CD4-positive, CD25-positive, alpha-beta regulatory T cell (primary cell): ENCODE measurements around the gene SCOC. TPM values are rescaled to one million over a fixed set of nuclear protein-coding genes. Genes with fewer than 3 reads are reported as not detected.

Experiments
- ATAC-seq, 2 donors: fragments of 150-1000 bp; cut with Tn5 transposase; one replicate each; pipeline ENCODE4 v1.10.0; 2021; ENCODE audit warnings: low read depth in 2 of 2, moderate number of reproducible peaks in 2 of 2, moderate library complexity in 1 of 2
- DNase-seq, 3 donors: peaks; one replicate each; pipeline versions ENCODE4 v3.0.0 to v3.0.0-alpha.2; 2012 to 2022; ENCODE audit warnings: mixed read lengths in 1 of 3
- H3K27ac ChIP-seq: one replicate; pipeline ENCODE4 v1.7.0; 2013; ENCODE audit warnings: mild to moderate bottlenecking, low read length; ENCODE audit not compliant: insufficient read depth, poor library complexity, severe bottlenecking
- H3K27me3 ChIP-seq: one replicate; pipeline ENCODE4 v1.7.0; 2013; ENCODE audit warnings: low read length; ENCODE audit not compliant: control insufficient read depth, insufficient read depth
- H3K36me3 ChIP-seq: one replicate; pipeline ENCODE4 v1.7.0; 2013; ENCODE audit warnings: mild to moderate bottlenecking, low read length, moderate library complexity; ENCODE audit not compliant: control insufficient read depth, insufficient read depth
- H3K4me1 ChIP-seq: 2 replicates; pipeline ENCODE4 v1.7.0; 2013; ENCODE audit warnings: mild to moderate bottlenecking, low read length; ENCODE audit not compliant: insufficient read depth, control insufficient read depth, poor library complexity, severe bottlenecking
- H3K4me3 ChIP-seq: one replicate; pipeline ENCODE4 v1.7.0; 2013; ENCODE audit warnings: low read depth, mild to moderate bottlenecking, low read length, moderate library complexity
- H3K9me3 ChIP-seq, 2 experiments: 1 replicate in 1 of 2; 2 replicates in 1 of 2; pipeline ENCODE4 v1.7.0; 2013; ENCODE audit warnings: low read length in 2 of 2, mild to moderate bottlenecking in 1 of 2, moderate library complexity in 1 of 2; ENCODE audit not compliant: control insufficient read depth in 2 of 2
- H3K27ac Mint-ChIP-seq, 3 donors: one replicate each; pipeline ENCODE4 v1.8.0; 2020 to 2022; ENCODE audit warnings: mild to moderate bottlenecking in 3 of 3, mixed read lengths in 3 of 3, moderate library complexity in 2 of 3
- H3K27me3 Mint-ChIP-seq: one replicate; pipeline ENCODE4 v1.8.0; 2022; ENCODE audit warnings: mild to moderate bottlenecking, mixed read lengths
- H3K36me3 Mint-ChIP-seq: one replicate; pipeline ENCODE4 v1.8.0; 2020; ENCODE audit warnings: mixed read lengths
- H3K4me1 Mint-ChIP-seq, 4 donors: one replicate each; pipeline ENCODE4 v1.8.0; 2020 to 2022; ENCODE audit warnings: mixed read lengths in 4 of 4, mild to moderate bottlenecking in 1 of 4
- H3K4me3 Mint-ChIP-seq, 4 donors: one replicate each; pipeline ENCODE4 v1.8.0; 2020 to 2022; ENCODE audit warnings: mild to moderate bottlenecking in 4 of 4, mixed read lengths in 4 of 4, moderate library complexity in 3 of 4
- H3K9me3 Mint-ChIP-seq, 7 donors: one replicate each; pipeline ENCODE4 v1.8.0; 2020 to 2022; ENCODE audit warnings: mixed read lengths in 7 of 7, mild to moderate bottlenecking in 3 of 7, moderate library complexity in 2 of 7
- polyA plus RNA-seq, 4 donors: library from polyadenylated mRNA; unstranded; fragments of 300-500 nt; fragmentation: Illumina TruSeq; gene quantifications; one replicate each; pipeline ENCODE4 v1.2.3, GENCODE V29; 2021
- total RNA-seq: library from RNA; stranded (reverse); gene quantifications from one replicate; pipeline ENCODE4 v1.2.3, GENCODE V29; 2022

SCOC gene
- total and polyA plus RNA-seq, 5 donors from 2014 or later = 9.5 to 34.1 (median 27.8) TPM

- ATAC-seq = no peak
- no peaks in the 10 kb centered on the region for H3K9me3 Mint-ChIP-seq
Observed at GRCh38 chr4:140335076-140335475, 38.4 kb upstream of the SCOC start.

GRCh38 chr4:140336730-140337129 is 36.7 kb upstream of the SCOC start:
- no peak for DNase-seq
- no peak overlapping the region for H3K27ac ChIP-seq
- no peaks in the 10 kb centered on the region for H3K4me1 ChIP-seq
- no peak overlapping the region for H3K4me3 ChIP-seq
- Mint-ChIP-seq H3K27me3 (no peaks in the 10 kb centered on the region), H3K4me1 (peaks cover 0 to 2% (median 0%) of the 10 kb centered on the region in 4 donors), H3K36me3 (no peaks in the 10 kb centered on the region), H3K4me3 (no peak overlapping the region), H3K27ac (no peak overlapping the region), H3K9me3 (peaks cover 0 to 1% (median 0%) of the 10 kb centered on the region in 7 donors)
- no peaks in the 10 kb centered on the region for H3K9me3 ChIP-seq
- no peak for ATAC-seq
- peaks cover 4% of the 10 kb centered on the region for H3K27me3 ChIP-seq
- no peaks in the 10 kb centered on the region for H3K36me3 ChIP-seq

More at GRCh38 chr4:140335076-140335475, 38.4 kb upstream of the SCOC start:
- no peak overlapping the region for H3K4me3 Mint-ChIP-seq
- no peak for DNase-seq
- Histone ChIP-seq H3K9me3 (no peaks in the 10 kb centered on the region), H3K27me3 (peaks cover 10% of the 10 kb centered on the region), H3K36me3 (no peaks in the 10 kb centered on the region), H3K4me1 (no peaks in the 10 kb centered on the region), H3K27ac (no peak overlapping the region), H3K4me3 (no peak overlapping the region)
- H3K27me3 Mint-ChIP-seq = no peaks in the 10 kb centered on the region
- no peaks in the 10 kb centered on the region for H3K36me3 Mint-ChIP-seq
- peaks cover 0 to 2% (median 0%) of the 10 kb centered on the region in 4 donors for H3K4me1 Mint-ChIP-seq
- H3K27ac Mint-ChIP-seq = no peak overlapping the region

- no peak for ATAC-seq
- H3K4me1 Mint-ChIP-seq = peaks cover 0 to 5% (median 2%) of the 10 kb centered on the region in 4 donors
Observed at GRCh38 chr4:140342620-140343019, 30.8 kb upstream of the SCOC start.

GRCh38 chr4:140343303-140343702 is 30.1 kb upstream of the SCOC start:
- peaks cover 0 to 5% (median 2%) of the 10 kb centered on the region in 4 donors for H3K4me1 Mint-ChIP-seq
- no peaks in the 10 kb centered on the region for H3K9me3 ChIP-seq
- peak overlapping the region in 1 of 3 donors; percentile 39 for H3K27ac Mint-ChIP-seq
- peaks cover 11% of the 10 kb centered on the region for H3K27me3 ChIP-seq
- H3K4me1 ChIP-seq = no peaks in the 10 kb centered on the region
- H3K4me3 ChIP-seq = no peak overlapping the region
- H3K36me3 ChIP-seq = no peaks in the 10 kb centered on the region
- H3K27ac ChIP-seq = no peak overlapping the region
- peaks cover 10% of the 10 kb centered on the region for H3K27me3 Mint-ChIP-seq
- ATAC-seq = no peak
- no peak for DNase-seq
- peak overlapping the region in 1 of 4 donors; percentile 8 for H3K4me3 Mint-ChIP-seq
- H3K36me3 Mint-ChIP-seq = no peaks in the 10 kb centered on the region
- peaks cover 0 to 5% (median 0%) of the 10 kb centered on the region in 7 donors for H3K9me3 Mint-ChIP-seq

More at GRCh38 chr4:140342620-140343019, 30.8 kb upstream of the SCOC start:
- Mint-ChIP-seq H3K27ac (no peak overlapping the region), H3K9me3 (peaks cover 0 to 5% (median 0%) of the 10 kb centered on the region in 7 donors), H3K36me3 (no peaks in the 10 kb centered on the region), H3K4me3 (no peak overlapping the region), H3K27me3 (peaks cover 10% of the 10 kb centered on the region)
- Histone ChIP-seq H3K9me3 (no peaks in the 10 kb centered on the region), H3K27me3 (peaks cover 11% of the 10 kb centered on the region), H3K36me3 (no peaks in the 10 kb centered on the region), H3K4me1 (no peaks in the 10 kb centered on the region), H3K27ac (no peak overlapping the region), H3K4me3 (no peak overlapping the region)
- DNase-seq = no peak

GRCh38 chr4:140344101-140344500 is 29.3 kb upstream of the SCOC start:
- H3K27ac ChIP-seq = no peak overlapping the region
- no peak for DNase-seq
- H3K4me3 ChIP-seq = no peak overlapping the region
- H3K27me3 ChIP-seq = peaks cover 11% of the 10 kb centered on the region
- Mint-ChIP-seq H3K27ac (no peak overlapping the region), H3K4me3 (no peak overlapping the region), H3K27me3 (peaks cover 12% of the 10 kb centered on the region), H3K9me3 (peaks cover 0 to 5% (median 0%) of the 10 kb centered on the region in 7 donors), H3K4me1 (peaks cover 0 to 5% (median 2%) of the 10 kb centered on the region in 4 donors), H3K36me3 (no peaks in the 10 kb centered on the region)
- H3K36me3 ChIP-seq = no peaks in the 10 kb centered on the region
- no peaks in the 10 kb centered on the region for H3K9me3 ChIP-seq
- no peak for ATAC-seq
- no peaks in the 10 kb centered on the region for H3K4me1 ChIP-seq

GRCh38 chr4:140344621-140345020 is 28.8 kb upstream of the SCOC start:
- Histone ChIP-seq H3K27me3 (peaks cover 11% of the 10 kb centered on the region), H3K4me1 (no peaks in the 10 kb centered on the region), H3K4me3 (no peak overlapping the region), H3K36me3 (no peaks in the 10 kb centered on the region), H3K27ac (no peak overlapping the region), H3K9me3 (no peaks in the 10 kb centered on the region)
- no peak for DNase-seq
- Mint-ChIP-seq H3K27ac (no peak overlapping the region), H3K36me3 (no peaks in the 10 kb centered on the region), H3K9me3 (peaks cover 0 to 5% (median 0%) of the 10 kb centered on the region in 7 donors), H3K4me3 (no peak overlapping the region), H3K4me1 (peaks cover 0 to 5% (median 2%) of the 10 kb centered on the region in 4 donors), H3K27me3 (peaks cover 15% of the 10 kb centered on the region)
- no peak for ATAC-seq

GRCh38 chr4:140346136-140346535 is 27.3 kb upstream of the SCOC start:
- H3K4me1 Mint-ChIP-seq = peaks cover 0 to 5% (median 2%) of the 10 kb centered on the region in 4 donors
- no peak overlapping the region for H3K27ac Mint-ChIP-seq
- no peak for DNase-seq
- Histone ChIP-seq H3K27me3 (peaks cover 11% of the 10 kb centered on the region), H3K4me1 (no peaks in the 10 kb centered on the region), H3K36me3 (no peaks in the 10 kb centered on the region), H3K4me3 (no peak overlapping the region), H3K9me3 (no peaks in the 10 kb centered on the region), H3K27ac (no peak overlapping the region)
- H3K27me3 Mint-ChIP-seq = peaks cover 15% of the 10 kb centered on the region
- peaks cover 0 to 4% (median 0%) of the 10 kb centered on the region in 7 donors for H3K9me3 Mint-ChIP-seq
- no peaks in the 10 kb centered on the region for H3K36me3 Mint-ChIP-seq
- ATAC-seq = no peak
- no peak overlapping the region for H3K4me3 Mint-ChIP-seq

GRCh38 chr4:140349816-140350215 is 23.6 kb upstream of the SCOC start:
- Mint-ChIP-seq H3K4me1 (peaks cover 6 to 13% (median 8%) of the 10 kb centered on the region in 4 donors), H3K9me3 (no peaks in the 10 kb centered on the region), H3K27me3 (peaks cover 13% of the 10 kb centered on the region), H3K27ac (no peak overlapping the region), H3K36me3 (no peaks in the 10 kb centered on the region), H3K4me3 (no peak overlapping the region)
- no peak for DNase-seq
- no peak for ATAC-seq
- Histone ChIP-seq H3K36me3 (no peaks in the 10 kb centered on the region), H3K4me3 (no peak overlapping the region), H3K27me3 (no peaks in the 10 kb centered on the region), H3K9me3 (no peaks in the 10 kb centered on the region), H3K4me1 (peaks cover 5% of the 10 kb centered on the region), H3K27ac (no peak overlapping the region)
